K562 (cell line): ENCODE measurements around the gene PRCP. TPM values are rescaled to one million over a fixed set of nuclear protein-coding genes. Genes with fewer than 3 reads are reported as not detected.

ENCODE experiments used
- GABPB2 ChIP-seq: fragments of 250-450 bp; sonication (Bioruptor Pico); conservative IDR thresholded peaks from 2 replicates; pipeline ENCODE4 v1.5.1; 2021; ENCODE audit warnings: mild to moderate bottlenecking
- IRF1 ChIP-seq: sonication (generic); formaldehyde crosslinking; IDR thresholded peaks from 2 replicates; pipeline ENCODE4 v1.8.0; 2022; ENCODE audit warnings: missing genetic modification reagents, mild to moderate bottlenecking, borderline replicate concordance
- POLR2AphosphoS2 ChIP-seq: IDR thresholded peaks from 2 replicates; pipeline ENCODE4 v1.6.1; 2012; ENCODE audit warnings: low read length, improper control_type of control experiment
- REST ChIP-seq, 2 experiments: fragments of 450-650 bp; formaldehyde crosslinking in 1 of 2; IDR thresholded peaks; 2 replicates each; pipeline versions ENCODE4 v1.4.0 to v1.6.1; 2014 to 2020; ENCODE audit warnings: mild to moderate bottlenecking in 2 of 2, borderline replicate concordance in 1 of 2, low read depth in 1 of 2
- SMC3 ChIP-seq: conservative IDR thresholded peaks from 2 replicates; pipeline ENCODE4 v1.6.1; 2011; ENCODE audit warnings: low read depth, low read length, improper control_type of control experiment; ENCODE audit not compliant: insufficient read depth
- TOE1 ChIP-seq, 2 experiments: fragments of 450-650 bp in 1 of 2; sonication (generic) in 1 of 2; formaldehyde crosslinking in 1 of 2; IDR thresholded peaks; 2 replicates each; pipeline versions ENCODE4 v1.7.1 to v1.8.0; 2016 to 2022; ENCODE audit warnings: borderline replicate concordance in 2 of 2, mild to moderate bottlenecking in 2 of 2, antibody characterized with exemption in 1 of 2, inconsistent platforms in 1 of 2, low read depth in 1 of 2, missing genetic modification reagents in 1 of 2, moderate library complexity in 1 of 2
- ZFPM2 ChIP-seq: fragments of 250-450 bp; sonication (Bioruptor Pico); IDR thresholded peaks from 2 replicates; pipeline ENCODE4 v1.5.1; 2022; ENCODE audit warnings: mild to moderate bottlenecking
- ZNF57 ChIP-seq: fragments of 450-650 bp; formaldehyde crosslinking; IDR thresholded peaks from 2 replicates; pipeline ENCODE4 v1.4.0; 2020; ENCODE audit warnings: mild to moderate bottlenecking, moderate library complexity
- polyA plus RNA-seq, 8 experiments: library from polyadenylated mRNA; depleted of rRNA in 4 of 8; stranded (reverse) in 5 of 8; unstranded in 3 of 8; fragments of >200 nt; fragmentation: Nextera tagmentation in 2 of 8; fragmentation: Illumina TruSeq in 1 of 8; extraction: Ambion mirVana in 2 of 8; extraction: Trizol in 1 of 8; gene quantifications; 2 replicates each; pipeline versions ENCODE4 v1.2.1 to v1.2.3, GENCODE V29; 2011 to 2014; ENCODE audit warnings: inconsistent platforms in 1 of 8, missing spikeins in 1 of 8
- total RNA-seq, 7 experiments: library from RNA; depleted of rRNA in 6 of 7; stranded (reverse); fragments of >200 nt in 6 of 7; fragmentation: Illumina TruSeq in 2 of 7; extraction: Trizol in 2 of 7; gene quantifications; 2 replicates each; pipeline versions ENCODE4 v1.2.1 to v1.2.3, GENCODE V29; 2011 to 2021; ENCODE audit warnings: low replicate concordance in 1 of 7
- TF ChIP-seq, protein P1 (sequence below), 3 experiments: IDR thresholded peaks in 2 of 3; conservative IDR thresholded peaks in 1 of 3; 2 replicates each; pipeline ENCODE4 v1.5.1; 2011 to 2012; ENCODE audit warnings: low read length in 3 of 3, mild to moderate bottlenecking in 3 of 3, control low read depth in 2 of 3, improper control_type of control experiment in 1 of 3, inconsistent platforms in 1 of 3, low read depth in 1 of 3, mixed read lengths in 1 of 3, moderate library complexity in 1 of 3; ENCODE audit not compliant: insufficient read depth in 2 of 3
- TF ChIP-seq, protein P2 (sequence below), 2 experiments: fragments of 450-650 bp in 1 of 2; sonication (generic) in 1 of 2; formaldehyde crosslinking in 1 of 2; IDR thresholded peaks in 1 of 2; conservative IDR thresholded peaks in 1 of 2; 2 replicates each; pipeline versions ENCODE4 v1.6.1 to v1.8.1; 2016 to 2023; ENCODE audit warnings: mild to moderate bottlenecking in 2 of 2, moderate library complexity in 2 of 2, inconsistent platforms in 1 of 2, missing genetic modification reagents in 1 of 2

PRCP gene
- total and polyA plus RNA-seq, 9 of the 15 experiments (the other 6 are each of a cell fraction or from before 2014, with no cell fraction given) = 9.5 to 43.1 (median 23.2) TPM

DNA sequence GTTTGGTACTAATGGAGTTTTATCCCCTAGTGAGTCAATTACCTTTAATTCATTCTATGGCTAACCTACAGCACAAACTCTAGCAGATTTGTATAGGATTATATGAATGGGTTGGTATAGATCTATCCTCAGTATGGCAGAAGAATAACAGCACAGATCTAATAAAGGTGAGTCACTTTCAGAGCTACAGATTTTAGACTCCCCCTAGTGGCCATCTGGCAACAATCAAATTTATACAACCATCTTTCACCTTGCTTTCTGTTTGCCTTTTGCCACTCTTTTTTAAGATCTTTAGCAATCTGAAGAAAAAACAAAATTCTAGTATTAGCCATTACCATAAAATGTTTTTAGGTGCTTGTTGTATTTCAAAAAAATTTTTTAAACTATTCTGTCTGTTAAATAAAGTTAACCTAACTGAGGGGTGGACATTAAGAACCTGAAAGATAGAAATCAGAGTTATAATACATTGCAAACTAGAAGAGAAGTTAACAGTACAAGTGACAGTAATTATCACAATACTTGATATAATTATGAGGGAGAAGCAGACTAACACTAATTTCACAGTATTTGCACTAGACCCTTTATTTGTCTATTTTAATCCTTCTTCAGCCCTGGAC is 27.1 kb upstream of the PRCP start (continued):
- TF ChIP-seq REST (IDR thresholded peaks at IDR 0.05; ENCODE audit: borderline replicate concordance) = peak; percentile 73
- no peak for TF ChIP-seq REST (CRISPR knock-in tag; IDR thresholded peaks at IDR 0.05; ENCODE audit: low read depth)
- TF ChIP-seq, protein P1, sequence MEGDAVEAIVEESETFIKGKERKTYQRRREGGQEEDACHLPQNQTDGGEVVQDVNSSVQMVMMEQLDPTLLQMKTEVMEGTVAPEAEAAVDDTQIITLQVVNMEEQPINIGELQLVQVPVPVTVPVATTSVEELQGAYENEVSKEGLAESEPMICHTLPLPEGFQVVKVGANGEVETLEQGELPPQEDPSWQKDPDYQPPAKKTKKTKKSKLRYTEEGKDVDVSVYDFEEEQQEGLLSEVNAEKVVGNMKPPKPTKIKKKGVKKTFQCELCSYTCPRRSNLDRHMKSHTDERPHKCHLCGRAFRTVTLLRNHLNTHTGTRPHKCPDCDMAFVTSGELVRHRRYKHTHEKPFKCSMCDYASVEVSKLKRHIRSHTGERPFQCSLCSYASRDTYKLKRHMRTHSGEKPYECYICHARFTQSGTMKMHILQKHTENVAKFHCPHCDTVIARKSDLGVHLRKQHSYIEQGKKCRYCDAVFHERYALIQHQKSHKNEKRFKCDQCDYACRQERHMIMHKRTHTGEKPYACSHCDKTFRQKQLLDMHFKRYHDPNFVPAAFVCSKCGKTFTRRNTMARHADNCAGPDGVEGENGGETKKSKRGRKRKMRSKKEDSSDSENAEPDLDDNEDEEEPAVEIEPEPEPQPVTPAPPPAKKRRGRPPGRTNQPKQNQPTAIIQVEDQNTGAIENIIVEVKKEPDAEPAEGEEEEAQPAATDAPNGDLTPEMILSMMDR (IDR thresholded peaks at IDR 0.05 in 2 of 3, conservative IDR thresholded peaks at IDR 0.05 in 1 of 3; ENCODE audit: insufficient read depth in 2 of 3, low read depth in 1 of 3, low read length in 3 of 3) = peak; percentile 71 to 80 (median 73)
- TF ChIP-seq, protein P2, sequence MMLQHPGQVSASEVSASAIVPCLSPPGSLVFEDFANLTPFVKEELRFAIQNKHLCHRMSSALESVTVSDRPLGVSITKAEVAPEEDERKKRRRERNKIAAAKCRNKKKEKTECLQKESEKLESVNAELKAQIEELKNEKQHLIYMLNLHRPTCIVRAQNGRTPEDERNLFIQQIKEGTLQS (IDR thresholded peaks at IDR 0.05) = peak; percentile 76
- TF ChIP-seq, protein P2 (CRISPR knock-in tag; conservative IDR thresholded peaks at IDR 0.05) = no peak
- TF ChIP-seq IRF1 (CRISPR knock-in tag) = no peak
- TF ChIP-seq ZNF57 (CRISPR knock-in tag) = no peak
- TF ChIP-seq SMC3 = 0 out of 2 replicates have a peak, but pooled peaks have one; percentile 45
- no peak for TF ChIP-seq GABPB2 (CRISPR knock-in tag)
- TF ChIP-seq POLR2AphosphoS2 = no peak
- TF ChIP-seq TOE1 (IDR thresholded peaks at IDR 0.05; ENCODE audit: borderline replicate concordance) = no peak
- no peak for TF ChIP-seq TOE1 (CRISPR knock-in tag; IDR thresholded peaks at IDR 0.05; ENCODE audit: borderline replicate concordance, low read depth)
- TF ChIP-seq ZFPM2 (CRISPR knock-in tag) = no peak
